ENCODE measurements around the gene SAMD10.

GRCh38 chr20:63972312-63973159 is 6.9 kb downstream of the SAMD10 start:
- no peak for TF ChIP-seq CTCF (IDR thresholded peaks at IDR 0.05)
- TF ChIP-seq POLR2A (IDR thresholded peaks at IDR 0.05) = no peak
